T47D (cell line): ENCODE data around the gene MAP2K5.
A peak's percentile ranks its signal among the peaks of the same experiment; 100 is the strongest.

ENCODE experiments used
- DNase-seq, 2 experiments: peaks; one replicate each; pipeline versions ENCODE4 v3.0.0 to v3.0.0-alpha.2; 2011 to 2012; ENCODE audit warnings: low read depth in 1 of 2, low spot score in 1 of 2
- JUND ChIP-seq: IDR thresholded peaks from 2 replicates; pipeline ENCODE4 v1.6.1; 2012; ENCODE audit warnings: low read depth
- in situ Hi-C: cut with HindIII; loops from 2 replicates; pipeline ENCODE4 v1.10.0; 2016; ENCODE audit warnings: low sequenced_read_pairs, low pct_unique_long_range_greater_than_20kb

The MAP2K5 gene

DNA sequence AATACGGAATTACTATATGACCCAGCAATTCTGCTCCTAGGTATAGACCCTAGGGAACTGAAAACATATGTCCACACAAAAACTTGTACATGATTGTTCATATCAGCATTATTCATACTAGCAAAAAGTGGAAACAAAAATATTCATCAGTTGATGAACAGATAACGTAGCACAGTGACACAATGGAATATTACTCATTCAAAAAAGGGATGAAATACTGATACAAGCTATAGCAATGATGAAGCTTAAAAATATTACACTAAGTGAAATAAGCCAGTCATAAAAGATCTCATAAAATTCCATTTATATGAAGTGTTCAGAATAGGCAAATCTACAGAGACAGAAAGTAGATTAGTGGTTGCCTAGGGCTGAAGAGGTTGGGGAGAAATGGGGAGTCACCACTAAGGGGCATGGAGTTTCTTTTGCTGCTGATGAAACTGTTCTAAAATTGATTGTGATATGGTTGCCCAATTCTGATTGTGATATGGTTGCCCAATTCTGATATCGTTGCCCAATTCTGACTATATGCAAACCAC, 11.1 kb upstream of the MAP2K5 start:
- no peak for DNase-seq
- in situ Hi-C loops = no loop called here
- no peak for TF ChIP-seq JUND

DNA sequence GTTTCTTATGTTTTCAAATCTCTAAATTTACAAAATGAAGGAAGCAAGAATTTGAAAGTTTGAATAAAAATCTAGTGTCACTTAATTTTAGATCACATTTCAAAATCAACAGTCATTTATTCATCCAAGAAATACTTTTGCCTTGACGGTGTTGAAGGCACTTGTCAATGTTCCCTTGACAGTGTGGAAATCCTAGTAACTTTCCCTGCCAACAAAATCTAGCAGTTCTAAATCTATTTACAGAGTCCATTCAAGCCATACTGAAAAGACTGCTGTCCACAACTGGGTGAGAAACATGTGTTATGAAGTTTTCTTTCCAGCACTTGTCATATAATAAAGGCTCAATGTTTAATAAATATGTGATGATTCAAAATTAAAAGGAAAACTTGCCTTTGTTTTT, 8.6 kb upstream of the MAP2K5 start:
- in situ Hi-C loops = no loop called here
- DNase-seq = no peak
- TF ChIP-seq JUND = no peak

DNA sequence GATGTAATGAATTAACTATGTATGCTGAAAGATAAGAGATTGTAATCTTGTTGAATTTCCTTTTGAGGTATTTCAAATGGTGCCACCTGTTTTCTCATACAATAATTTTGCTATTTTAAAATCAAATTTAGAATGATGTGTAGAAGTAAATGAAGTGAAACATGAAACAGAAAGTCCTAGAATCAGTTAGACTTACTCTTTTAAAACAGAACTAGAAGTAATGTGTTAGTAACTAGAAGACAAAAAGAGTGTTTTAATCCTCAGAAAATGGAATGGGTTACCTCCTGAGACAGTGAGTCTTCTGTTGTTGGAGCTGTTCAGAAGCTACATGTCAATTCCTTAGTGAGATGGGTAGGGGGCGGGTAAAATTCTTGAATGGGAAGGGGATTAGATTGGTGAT, 8.1 kb upstream of the MAP2K5 start:
- no peak for DNase-seq
- in situ Hi-C loops = no loop called here

DNA sequence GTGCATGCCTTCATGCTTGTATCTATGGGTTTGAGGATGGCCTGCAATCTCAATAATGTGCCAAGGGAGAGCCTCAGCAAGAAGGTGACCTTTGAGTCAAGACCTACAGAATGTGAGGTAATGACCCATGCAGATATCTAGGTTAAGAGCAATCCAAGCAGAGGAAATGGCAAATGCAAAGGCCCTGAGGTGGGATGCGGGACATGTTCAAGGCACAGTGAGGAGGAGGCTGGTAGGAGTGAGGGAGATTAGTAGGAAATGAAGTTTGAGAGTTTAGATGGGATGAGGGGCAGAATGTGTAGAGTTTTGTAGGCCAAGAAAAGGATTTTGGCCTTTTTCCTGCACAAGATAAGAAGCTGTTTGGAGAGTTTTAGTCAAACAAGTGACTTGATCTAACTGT, 4.7 kb upstream of the MAP2K5 start:
- in situ Hi-C loops = no loop called here
- no peak for TF ChIP-seq JUND
- no peak for DNase-seq

More for the DNA sequence above, 8.1 kb upstream of the MAP2K5 start:
- TF ChIP-seq JUND = no peak

DNA sequence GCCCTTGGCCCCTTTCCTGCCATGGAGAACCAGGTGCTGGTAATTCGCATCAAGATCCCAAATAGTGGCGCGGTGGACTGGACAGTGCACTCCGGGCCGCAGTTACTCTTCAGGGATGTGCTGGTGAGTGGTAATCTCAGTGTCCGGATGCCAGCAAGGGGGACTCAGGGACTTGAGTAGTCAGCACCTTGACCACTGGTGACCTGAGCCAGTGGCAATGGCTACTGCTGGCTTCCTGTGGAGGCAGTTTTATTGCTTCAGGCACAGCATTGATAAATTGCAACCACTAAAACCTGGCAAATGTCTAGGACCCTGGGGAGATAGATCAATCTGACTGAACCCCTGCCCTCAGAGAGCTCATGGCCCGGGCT, 830 bp downstream of the MAP2K5 start:
- in situ Hi-C loops = no loop called here
- DNase-seq = peak; percentile 2 to 13

DNA sequence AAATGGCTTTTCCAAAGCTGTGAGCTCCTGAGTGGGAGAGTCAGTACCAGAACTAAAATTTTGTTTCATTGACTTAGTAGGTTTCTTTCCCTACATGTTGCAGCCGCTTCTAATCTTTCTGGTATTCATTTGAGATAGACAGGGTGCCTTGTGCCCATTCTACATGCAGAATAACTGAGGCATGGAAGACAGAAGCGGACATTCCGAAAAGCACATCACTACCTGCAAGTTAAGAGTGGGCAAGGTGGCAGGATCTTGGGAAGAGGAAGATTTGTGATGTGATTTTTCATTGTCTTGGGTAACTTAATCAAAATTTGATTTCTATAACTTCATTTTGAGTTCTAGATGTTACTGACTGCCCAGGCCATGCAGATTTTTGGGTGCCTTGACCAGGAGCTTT, 2.0 kb downstream of the MAP2K5 start:
- TF ChIP-seq JUND = no peak
- in situ Hi-C loops = no loop called here
- no peak for DNase-seq

More for the DNA sequence above, 830 bp downstream of the MAP2K5 start:
- no peak for TF ChIP-seq JUND

DNA sequence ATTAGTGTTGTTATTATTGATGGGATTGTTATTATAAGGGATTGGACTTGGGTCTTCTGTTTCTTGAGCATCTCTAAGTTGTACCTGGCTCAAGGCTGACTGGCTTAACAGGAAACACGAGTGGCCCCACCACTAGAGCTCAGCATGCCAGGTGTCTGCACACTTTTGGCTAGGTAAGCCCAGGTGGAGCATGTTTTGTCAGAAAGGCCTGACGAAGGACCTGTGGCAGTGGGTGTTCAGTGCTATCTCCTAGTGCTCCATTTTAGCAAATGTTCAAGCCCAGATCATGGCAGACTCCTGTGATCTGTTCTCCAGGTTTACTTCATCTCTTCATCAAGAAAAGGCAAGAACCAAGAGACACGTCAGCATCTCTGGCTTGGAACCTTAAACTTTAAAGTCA, 3.4 kb downstream of the MAP2K5 start:
- TF ChIP-seq JUND = no peak
- DNase-seq = peak in 1 of 2 experiments; percentile 31
- in situ Hi-C loops = no loop called here

DNA sequence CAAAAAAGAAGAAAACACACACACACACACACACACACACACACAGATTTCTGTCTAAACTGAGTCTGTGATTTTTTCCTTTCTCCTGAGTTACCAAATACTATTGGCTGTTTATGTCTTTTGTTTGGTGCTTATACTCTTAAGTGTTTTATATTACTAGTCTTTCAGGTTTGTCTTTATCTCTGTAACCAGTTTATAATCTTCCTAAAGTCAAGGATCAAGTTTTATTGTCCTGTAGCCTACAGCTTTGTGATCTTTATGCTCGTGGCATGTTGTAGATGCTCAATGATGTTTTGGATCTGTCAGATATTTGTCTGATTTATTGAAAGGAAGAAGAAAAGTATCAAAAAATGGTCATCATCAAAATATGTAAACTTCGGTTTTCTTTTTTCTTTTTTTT, 4.6 kb downstream of the MAP2K5 start:
- no peak for TF ChIP-seq JUND
- in situ Hi-C loops = no loop called here
- DNase-seq = no peak

DNA sequence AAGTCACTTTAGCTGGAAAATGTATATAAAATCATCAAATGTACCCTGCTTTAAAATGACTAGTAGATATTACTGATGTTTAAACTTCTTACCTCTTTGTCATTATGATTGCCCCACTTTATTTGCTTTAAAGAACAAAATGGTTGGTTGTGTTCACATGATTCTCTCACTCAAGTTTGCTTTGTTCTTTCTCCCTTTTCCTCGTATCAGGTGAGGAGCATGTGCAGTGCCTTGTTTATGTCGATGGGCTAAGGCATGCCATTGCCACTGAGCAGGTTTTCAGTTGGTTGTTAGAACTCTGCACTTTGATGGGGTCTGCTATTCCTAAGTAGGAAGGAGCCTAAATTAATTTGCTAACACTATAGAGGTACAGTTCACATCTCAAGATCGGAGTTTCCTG, 5.3 kb downstream of the MAP2K5 start:
- in situ Hi-C loops = no loop called here
- no peak for DNase-seq
- no peak for TF ChIP-seq JUND

DNA sequence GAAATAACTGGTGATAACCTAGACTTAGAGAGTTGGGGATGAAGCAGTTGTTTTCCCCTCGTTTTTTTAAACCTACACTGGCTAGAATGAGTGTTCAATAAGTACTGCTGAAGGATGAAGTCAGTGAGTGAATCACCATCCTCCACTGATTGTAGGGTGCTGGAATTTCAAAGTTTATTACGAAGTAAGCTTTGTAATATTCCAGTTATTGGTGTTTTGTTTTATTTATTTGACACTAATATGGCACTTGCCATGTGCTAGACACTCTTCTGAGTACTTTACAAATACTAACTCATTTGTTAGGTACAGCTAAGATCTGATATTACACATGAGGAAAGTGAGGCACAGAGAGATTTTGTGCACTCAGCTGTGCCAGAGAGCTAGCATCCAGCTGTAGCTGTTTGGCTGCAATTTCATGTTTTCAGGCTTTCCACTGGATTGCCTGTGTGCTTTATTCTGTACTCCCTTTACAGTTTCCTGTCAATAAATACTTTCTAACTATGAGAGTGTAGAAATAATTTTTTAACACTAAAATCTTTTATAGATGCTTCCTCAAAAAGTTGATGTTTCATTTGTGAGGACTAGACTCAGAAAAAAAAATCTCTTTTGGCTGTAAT, 5.8 kb downstream of the MAP2K5 start:
- DNase-seq = no peak
- TF ChIP-seq JUND = no peak
- in situ Hi-C loops = no loop called here

DNA sequence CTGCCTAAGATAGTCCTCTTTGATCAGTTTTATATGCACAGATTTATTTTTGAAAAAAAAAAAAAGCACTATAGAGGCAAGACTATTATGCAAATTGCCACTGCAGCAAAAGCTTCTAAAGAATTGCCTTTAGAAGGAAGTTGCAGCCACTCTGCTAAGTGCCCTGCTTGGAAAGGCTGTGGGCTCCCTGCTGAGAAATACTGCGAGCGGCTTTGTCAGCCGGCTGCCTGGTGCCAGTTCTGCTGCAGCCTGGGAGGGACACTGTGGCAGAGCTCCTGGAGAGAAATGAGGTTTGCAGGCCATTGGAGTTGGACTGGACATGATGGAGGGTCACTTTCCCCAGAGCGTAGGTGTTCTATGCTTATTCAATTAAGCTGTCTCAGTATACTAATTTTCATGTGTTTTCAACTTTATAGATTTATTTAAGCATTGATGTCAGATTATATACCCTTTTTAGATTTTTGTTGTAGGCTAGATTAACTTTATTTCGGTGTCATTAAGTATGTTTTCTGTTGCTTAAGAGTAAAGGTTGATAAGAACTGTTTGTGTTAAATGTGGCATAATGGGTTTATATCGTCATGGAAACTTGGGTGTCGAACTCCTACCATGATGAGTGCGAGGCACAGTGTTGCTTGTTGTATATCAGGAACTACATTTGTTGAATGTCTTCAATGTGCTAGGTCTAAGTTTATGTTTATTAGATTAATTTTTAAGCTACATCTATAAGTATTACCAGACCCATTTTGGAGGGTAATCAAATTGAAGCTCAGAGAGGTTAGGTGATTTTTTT, 6.6 kb downstream of the MAP2K5 start:
- no peak for DNase-seq
- in situ Hi-C loops = no loop called here
- no peak for TF ChIP-seq JUND

DNA sequence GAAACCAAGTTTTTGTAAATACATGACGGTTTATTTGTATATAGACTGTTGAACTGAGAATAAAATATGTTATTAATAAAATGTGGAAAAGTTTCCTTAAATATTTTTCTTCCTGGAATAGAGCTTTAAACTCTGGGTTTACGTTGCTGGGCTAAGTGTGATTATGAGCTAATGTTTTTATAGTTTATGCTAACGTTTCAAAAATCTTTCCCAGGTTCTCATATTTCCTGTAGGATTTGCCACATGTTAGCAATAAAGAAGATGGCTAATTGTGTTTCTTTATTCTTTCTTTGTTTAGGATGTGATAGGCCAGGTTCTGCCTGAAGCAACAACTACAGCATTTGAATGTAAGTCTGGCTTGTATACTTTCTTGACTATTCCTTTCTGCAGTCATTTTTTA, 7.2 kb downstream of the MAP2K5 start:
- no peak for DNase-seq
- in situ Hi-C loops = no loop called here
- TF ChIP-seq JUND = no peak

DNA sequence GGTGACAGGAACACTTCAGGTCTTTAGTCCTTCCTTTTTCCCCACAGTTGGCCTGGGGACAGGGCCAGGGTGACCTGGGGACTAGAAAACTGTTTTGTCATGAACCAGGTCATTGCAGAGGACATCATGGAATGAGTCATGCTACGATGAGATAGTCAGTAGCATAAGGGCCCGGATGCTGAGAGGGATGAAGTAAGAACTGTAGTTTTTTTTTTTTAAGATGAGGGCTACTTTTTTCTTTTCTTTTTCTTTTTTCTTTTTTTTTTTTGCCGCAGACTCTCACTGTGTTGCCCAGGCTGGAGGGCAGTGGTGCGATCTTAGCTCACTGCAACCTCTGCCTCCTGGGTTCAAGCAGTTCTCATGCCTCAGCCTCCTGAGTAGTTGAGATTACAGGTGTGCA, 8.0 kb downstream of the MAP2K5 start:
- no peak for TF ChIP-seq JUND
- DNase-seq = no peak
- in situ Hi-C loops = no loop called here
